Fibroblast of skin of right quadriceps (primary cell): ENCODE measurements around the gene TFCP2L1.
"Not testable (repeated sequence)": the region's sequence is repeated elsewhere in the genome, so short reads cannot be mapped to it uniquely, and the experiment has no call there.

ENCODE experiments used
- DNase-seq: peaks from one replicate; pipeline ENCODE4 v3.0.0-alpha.2; 2013

The TFCP2L1 gene

DNA sequence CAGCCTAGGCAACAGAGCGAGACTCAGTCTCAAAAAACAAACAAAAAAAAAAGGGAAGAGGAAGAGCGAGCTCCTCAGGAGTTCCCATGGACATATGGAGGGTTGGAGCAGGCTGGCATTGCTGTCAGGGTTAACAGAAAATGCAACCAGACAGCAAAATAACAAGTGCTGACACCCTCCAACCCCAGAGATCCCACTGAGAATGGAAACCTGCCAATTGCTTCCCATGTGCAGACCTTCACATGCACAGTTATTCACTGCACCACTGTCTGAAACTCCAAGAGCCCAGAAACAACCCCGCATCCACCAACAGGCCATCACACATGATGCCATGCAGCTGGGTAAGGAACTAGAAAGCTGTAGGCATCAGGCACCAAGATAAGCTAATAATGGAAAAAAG, 43.5 kb downstream of the TFCP2L1 start:
- no peak for DNase-seq

DNA sequence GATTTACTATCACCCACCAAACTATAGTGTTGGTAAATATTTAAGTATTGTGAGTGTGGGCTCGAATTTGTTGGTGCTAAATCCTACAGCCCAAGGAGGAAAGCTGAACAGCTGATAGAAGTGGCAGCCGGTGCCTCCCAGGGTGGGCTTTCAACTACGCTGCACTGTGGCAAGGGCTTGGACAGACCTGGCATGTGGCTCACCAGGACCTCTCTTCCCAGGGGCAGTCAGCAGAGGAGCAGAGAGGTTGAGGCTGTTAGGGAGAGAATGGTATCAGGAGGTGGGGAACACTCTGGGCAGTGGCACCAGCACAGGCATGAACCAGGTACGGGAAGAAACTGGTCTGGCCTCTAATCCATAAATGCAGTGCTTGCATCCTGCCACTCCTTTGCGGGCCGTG, 44.6 kb downstream of the TFCP2L1 start:
- DNase-seq, result no peak

DNA sequence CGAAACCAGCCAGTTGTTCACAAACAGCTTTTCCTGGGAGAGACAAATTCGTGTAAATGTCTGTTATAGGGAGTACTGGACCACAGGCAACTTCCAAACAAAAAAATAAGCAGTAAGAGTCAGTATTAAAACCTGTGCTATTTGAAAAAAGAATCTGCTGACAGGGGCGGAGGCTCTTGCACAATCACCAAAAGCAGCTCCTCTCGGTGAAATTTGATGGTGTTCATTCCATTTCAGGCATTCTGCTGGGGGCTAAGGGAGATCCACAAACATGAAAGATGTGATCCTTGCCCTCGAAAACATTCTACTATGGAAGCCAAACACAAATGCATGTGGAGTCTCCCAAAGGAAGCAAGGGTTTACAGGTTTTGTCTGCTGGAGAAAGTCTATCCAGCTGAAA, 45.0 kb downstream of the TFCP2L1 start:
- no peak for DNase-seq

DNA sequence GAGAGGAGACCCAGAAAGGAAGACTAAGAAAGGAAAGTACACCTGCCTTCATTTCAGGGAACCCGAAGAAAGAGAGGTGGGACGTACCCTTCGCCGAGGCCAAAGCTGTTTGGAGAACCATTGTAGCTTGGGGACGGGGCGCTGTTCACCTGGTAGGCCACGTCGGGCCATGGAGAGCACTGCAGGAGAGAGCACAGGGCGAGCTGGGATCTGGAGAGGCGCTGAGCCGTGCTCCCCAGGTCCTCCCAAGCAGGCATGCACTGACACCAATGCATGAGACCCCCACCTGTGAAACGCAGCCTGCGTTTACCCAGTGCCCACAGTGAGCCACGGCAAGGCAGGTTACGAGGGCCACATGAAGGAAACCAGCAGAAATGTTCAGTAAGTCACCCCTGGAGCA, 45.5 kb downstream of the TFCP2L1 start:
- no peak for DNase-seq

DNA sequence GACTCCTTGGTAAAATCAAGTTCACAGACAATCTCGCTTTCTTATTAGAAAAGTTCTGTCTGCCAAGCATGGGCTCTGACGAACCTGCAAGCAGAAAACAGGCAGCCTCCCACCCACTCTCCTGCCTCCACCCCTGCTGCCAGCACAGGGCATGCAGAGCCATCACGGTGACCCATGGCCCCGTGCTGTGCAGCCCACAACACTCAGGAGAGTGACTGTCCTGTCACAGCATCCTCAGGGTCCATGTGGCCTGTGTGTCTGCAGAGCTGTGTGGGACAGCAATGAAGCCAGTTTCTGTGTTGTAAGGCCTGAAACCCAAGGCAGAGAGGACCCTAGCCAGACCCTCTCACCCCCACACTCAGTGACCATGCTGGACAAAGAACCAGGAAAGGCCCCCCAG, 46.2 kb downstream of the TFCP2L1 start:
- no peak for DNase-seq

DNA sequence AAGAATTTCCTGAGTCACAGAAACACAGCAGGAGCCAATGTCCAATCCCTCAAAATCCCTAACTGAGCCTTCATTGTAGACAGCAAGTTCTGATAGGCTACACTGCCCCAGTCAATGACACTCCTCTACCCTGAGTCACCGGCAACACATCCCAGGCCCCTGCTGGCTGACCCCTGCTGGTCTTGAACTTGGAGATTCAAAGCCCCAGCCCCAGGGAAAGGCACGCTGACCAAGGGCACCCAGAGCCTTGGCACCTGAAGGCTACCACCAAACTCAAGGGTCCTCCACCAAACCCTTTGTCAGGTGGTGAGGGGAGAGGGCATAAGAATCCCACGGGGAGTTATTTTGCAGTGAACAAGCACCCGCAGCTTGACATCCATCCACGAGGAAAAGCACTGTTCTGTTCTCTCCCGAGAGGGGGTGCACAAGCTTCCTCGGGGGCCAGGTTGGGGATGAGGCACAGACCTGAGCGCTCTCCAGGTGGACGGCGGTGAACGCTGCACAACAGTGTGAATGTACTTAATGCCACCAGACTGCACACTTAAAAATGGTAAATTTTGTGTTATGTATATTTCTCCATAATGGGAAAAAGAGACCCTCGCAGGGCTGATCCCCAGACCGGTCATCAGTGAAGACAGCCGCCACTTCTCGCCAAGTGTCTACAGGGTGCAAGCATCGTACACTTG, 46.9 kb downstream of the TFCP2L1 start:
- no peak for DNase-seq

DNA sequence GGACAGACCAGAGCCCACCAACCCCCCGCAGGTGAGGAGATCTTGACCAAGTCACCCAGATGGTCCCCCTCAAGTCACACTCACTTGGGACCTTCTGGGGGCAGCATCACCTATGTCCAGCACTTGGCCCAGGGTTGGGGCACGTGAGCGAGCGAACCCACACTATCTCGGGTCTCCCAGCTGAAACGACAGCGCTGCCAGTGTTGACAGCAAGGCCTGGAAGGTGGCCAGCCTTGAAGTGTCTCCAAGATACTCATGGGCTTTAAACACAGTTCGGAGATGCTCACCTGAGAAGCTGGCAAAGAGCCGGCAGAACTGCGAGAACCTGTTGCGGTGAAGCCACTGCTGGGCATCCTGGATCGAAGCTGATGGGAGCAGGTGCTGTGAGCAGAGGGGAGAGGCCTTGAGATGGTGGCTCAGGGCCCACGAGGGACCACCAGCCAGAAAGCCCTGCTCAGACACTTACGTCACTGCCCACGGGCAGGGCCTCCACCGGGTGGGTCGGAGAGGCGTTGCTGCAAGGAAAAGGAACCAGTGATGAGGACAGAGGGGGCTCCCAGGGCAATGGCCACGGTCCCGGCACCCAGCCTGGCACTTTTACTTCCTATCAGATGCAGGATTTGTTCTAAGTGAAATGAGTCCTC, 47.5 kb downstream of the TFCP2L1 start:
- DNase-seq, result no peak

DNA sequence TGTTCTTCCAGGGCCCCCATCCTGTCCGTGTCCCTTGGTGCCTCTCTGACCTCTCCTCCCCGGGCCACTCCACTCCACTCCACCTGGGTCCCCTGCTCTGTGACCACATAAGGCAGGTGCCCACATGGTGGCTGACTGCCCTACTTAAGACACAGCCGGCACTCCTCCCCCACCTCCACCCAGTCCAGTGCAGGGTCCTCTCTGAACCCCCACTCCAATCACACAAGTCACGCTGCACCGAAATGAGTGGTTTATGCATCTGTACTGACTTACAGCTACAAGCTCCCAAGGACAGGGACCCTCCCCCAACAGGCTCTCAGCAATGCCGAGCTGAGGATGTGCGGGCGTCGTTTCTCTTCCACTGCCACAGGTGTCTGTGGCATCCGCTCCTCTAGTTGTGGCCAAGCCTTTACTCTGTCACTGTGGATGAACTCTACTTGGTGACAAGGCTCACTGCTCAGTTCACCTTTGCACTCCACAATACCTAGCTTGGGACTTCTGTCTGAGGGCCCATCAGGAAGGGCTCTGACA, 48.3 kb downstream of the TFCP2L1 start:
- no peak for DNase-seq

DNA sequence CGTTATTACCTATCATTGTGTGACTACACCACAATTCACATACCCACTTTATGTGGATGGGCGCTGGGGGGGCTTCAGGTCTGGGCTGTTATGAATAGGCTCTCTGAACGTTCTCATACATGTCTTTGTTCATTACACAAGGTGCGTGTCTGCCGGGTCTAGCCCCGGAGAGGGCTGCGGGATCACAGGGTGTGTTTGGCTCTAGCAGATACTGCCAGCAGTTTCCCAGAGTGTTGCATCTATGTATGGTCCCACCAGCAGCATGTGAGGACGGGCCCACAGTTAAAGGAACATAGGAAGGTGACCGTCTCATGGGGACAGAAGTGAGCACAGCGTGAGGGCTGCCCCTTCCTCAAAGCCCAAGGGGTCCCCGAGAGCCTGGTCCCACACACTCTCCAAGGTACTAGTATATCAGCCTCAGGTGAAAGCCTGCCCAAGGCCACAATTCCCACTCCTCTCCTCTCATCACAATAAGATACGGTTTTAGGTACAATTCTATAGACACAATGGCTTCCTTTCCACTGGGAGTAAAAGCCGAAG, 48.8 kb downstream of the TFCP2L1 start:
- DNase-seq, result no peak

DNA sequence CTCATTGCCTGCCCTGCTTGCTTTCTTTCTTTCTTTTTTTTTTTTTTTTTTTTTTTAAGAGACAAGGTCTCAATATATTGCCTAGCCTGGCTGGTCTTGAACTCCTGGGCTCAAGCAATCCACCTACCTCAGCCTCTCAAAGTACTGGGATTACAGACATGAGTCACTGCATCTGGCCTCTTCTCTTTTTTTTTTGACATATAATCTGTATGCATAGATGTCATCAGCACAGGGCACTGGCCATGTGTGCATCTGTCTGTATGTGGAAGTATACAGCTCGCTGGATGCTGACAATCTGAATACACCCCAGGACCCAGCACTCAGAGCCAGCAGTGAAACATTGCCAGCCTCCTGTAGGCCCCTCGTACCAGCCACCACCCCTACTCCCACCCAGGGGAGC, 49.5 kb downstream of the TFCP2L1 start:
- no peak for DNase-seq

DNA sequence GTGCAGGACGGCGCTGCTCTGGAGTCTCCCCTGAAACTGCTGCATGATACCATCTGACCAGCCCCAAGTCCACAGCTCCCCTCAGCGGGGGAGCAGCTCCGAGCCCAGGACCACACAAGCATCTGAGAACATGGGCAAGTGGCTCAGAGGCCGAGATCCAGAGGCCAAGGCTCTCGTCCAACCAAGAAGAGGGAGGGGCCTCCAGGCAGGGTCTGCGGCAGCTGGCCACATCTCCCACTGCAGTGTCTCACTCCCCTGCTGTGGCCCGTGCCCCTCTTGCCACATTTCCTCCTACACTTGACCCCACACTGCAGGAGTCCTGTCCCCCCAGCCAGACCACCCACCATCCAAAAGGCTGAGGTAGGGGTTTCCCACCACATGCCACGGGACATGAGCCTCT, 50.2 kb downstream of the TFCP2L1 start:
- DNase-seq, result no peak

DNA sequence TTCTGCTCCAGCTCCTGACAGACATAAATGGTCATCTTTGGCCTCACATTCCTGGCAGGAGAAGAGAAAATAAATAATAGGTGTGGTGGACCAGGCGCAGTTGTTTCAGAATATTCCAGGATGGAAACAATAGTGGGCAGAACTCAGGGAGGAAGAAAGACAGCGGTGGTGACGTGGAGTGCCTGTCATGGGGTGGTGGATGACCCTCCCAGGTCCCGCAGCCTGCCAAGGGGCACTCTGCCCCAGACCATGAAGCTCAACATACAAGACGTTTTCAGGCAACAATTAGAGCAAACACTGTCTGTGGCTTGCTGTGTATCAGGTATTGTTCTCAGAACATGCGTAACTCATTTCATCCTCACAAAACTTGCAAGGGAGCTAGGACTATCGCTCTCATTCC, 50.9 kb downstream of the TFCP2L1 start:
- no peak for DNase-seq

DNA sequence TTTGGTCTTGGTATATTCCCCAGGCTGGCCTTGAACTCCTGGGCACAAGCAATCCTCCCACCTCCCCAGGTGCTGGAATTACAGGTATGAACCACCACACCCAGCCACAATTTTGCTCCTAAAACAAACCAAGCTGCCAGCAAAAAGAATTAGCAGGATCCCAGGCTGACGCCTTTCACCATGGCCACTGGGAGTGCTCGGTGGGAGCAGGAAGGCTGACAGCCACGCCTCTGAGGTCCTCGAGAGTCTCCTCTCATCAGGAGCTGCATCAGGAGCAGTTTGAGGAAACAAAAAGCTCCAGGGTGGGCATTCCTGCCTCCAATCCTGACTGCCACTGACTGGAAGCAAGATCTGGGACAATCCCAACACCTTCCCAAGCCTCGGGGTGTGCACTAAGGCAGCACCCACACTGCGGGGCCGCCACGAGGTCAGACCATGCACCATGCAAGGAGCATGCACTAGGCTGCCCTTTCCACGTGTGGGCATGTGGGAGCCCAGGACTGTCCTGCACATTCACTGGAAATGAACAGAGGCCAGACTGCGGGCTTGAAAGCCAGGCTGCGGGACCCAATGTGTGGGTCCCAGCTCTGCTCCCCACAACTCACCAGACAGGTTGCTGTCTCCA, 51.4 kb downstream of the TFCP2L1 start:
- no peak for DNase-seq

DNA sequence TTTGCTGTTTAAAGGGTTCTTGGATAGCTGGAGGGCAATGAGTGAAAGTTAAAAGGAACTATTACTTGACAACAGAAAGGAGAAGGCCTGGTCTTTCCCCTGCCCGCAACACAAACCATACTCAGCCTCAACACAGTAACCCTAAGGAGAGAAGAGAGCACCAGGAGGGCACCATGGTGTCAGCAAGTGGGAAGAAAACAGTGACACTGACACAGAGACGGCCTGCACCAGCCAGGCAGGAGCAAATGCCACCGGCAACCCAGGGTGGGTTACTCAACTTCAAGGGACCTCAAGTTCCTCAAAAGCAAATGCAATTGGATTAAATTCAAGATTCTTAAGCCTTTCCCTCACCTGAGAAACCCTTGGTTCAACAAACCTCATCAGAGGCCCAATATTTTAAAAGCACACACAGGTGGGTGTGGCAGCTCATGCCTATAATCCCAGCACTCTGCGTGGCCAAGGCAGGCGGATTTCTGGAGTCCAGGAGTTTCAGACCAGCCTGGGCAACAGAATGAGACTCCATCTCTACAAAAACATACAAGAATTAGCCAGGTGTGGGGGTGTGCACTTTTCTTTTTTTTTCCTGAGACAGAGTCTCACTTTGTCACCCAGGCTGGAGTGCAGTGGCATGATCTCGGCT, 52.3 kb downstream of the TFCP2L1 start:
- DNase-seq, result no peak

DNA sequence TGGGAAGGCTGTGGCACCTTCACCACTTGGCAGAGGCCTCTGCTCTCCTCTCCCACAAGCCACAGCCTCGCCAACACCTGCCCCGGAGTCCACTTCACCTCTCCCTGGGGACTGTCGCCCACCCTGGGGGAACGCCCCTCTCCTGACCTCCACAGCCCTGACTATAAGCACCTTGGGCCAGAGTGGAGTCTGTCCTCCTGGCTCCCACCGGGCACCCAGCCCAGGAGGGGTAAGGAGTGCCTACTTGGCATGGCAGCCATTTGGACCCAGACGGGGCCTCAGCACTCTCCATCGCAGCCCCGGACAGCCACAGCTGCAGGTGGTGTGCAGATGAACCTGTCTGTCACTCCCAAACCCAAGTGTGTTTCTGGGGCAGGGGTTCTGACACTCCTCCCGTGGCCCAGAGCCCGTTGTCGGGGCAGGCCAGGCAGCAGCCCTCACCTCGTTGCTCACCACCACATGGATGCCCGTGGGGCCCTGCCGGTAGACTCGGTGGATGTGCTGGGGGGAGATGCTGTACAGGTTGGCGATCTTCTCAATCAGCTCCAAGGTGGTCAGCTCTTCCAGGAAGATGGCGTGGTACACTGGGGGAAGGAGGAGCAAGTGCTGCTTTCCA, 53.5 kb downstream of the TFCP2L1 start:
- no peak for DNase-seq

DNA sequence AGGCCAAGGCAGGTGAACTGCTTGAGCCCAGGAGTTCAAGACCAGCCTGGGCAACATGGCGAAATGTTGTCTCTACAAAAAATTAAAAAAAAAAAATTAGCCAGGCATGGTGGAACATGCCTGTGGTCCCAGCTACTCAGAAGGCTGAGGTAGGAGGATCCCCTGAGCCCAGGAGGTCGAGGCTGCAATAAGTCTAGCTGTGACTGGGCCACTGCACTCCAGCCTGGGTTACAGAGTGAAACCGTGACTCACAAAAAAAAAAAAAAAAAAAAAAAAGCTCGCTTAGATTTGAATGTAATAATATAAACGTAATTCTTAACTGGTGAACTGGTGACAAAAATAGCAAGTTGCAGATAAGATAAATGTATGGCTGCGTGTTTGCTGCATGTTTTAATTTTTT, 56.5 kb downstream of the TFCP2L1 start:
- no peak for DNase-seq

DNA sequence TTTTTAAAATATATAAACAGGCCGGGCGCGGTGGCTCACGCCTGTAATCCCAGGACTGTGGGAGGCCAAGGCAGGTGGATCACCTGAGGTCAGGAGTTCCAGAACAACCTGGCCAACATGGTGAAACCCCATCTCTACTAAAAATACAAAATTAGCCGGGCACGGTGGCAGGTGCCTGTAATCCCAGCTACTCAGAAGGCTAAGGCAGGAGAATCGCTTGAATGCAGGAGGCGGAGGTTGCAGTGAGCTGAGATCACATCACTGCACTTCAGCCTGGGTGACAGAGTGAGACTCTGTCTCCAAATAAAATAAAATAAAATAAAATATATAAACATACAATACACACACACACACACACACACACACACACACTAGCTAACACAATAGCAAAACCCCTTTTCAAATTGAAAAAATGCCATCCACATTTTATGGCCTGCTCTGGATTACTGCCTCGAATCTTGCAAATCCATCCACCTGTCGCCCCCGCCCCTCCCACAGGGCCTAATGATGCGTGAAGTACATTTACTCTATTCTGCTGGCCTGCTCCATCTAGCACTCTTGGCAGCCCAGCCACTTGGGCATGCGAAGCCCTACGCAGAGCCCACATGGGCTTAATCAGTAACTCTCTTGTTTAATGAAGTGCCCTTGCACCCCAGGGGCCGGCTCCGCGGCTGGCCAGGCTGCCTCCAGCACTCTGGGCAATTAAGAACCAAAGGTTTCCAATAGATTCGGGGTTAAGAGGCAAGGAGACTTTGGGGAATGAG, 57.4 kb downstream of the TFCP2L1 start:
- not testable (repeated sequence) for DNase-seq

DNA sequence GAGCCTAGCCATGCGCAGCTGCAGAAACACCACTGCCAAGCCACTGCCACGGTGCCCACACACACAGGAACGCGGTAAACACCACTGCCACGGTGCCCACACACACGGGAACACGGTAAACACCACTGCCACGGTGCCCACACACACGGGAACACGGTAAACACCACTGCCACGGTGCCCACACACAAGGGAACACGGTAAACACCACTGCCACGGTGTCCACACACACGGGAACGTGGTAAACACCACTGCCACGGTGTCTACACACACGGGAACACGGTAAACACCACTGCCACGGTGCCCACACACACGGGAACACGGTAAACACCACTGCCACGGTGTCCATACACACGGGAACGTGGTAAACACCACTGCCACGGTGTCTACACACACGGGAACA, 59.3 kb downstream of the TFCP2L1 start:
- DNase-seq, result not testable (repeated sequence)

DNA sequence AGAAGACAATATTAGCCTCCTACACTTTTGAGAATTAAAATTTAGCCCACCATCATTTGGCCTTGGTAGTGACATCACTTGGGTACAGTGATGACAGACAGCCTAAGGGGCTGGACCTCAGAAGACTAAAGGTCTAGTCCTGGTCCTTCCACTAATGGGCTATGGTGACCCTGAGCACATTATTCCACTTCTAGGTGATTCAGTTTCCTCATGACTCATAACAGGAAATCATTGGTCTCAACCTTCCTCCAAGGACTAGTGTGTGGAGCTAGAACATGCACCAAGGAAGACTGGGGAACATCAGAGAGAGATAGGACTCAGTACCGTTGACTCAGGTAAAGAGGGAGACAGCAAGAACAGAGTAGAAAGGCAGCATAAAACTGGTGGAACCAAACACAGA, 64.0 kb downstream of the TFCP2L1 start:
- no peak for DNase-seq

DNA sequence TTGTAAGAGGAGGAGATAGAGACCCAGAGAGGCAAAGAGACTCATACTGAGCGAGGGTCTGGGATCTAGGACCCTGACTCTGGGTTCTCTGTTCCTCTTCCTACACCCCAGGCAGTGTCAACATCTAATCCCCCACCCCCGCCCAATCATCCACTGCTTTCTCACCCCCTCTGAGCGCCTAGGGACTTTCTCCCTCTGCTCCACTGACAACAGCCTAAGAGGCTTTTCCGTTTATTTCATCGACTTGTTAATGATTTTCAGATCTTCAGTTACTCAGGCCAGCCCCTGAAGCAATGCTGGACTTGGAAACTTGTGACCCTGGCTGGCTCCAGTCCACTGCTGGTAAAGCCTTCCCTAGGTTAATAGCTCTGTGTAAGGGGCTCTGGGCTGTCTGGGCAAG, 65.1 kb downstream of the TFCP2L1 start:
- no peak for DNase-seq

DNA sequence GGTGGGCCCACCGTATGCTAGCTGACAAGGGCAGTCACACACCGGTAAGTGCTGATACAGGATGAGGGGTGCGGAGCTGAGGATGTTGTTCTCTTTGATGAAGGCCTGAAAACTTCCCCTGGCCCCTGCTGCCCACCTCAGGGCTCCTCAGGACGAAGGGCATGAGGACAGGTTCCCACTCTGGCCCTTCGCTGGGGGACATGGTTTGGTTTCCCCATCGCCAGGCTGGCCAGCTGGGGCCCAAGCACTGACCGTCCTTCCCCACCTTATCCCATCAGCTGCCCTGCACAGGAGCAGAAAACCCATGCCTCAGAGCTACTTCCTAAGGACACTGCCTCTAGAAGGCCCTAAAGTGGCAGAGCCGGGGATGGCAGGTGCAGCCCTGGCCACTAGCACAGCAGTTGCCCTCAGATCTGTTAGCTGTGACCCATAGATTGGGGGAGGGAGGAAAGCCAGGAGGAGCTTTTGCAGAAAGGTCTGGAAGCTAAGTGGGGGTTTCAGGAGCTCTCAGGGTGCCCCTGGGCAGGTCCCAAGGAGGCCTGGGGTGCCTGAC, 66.5 kb downstream of the TFCP2L1 start:
- DNase-seq, result no peak

DNA sequence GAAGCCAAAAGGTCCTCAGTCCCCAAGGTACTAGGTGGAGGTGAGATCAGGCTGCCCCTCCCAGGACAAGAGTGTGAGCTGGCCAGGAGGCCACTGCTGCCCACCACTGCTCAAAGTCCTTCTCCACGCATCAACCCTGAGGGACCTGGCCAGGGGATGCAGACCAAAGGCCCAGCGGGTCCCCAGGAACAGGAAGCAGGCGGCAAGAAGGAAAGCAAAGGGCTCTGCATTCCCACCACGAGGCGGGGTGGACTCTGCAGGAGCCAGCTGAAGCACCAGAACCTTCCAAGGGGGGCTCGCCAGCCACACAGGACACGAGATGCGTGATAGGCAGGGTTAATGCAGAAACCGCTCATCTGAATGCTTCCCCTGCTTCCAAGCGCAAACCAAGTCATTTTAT, 67.4 kb downstream of the TFCP2L1 start:
- no peak for DNase-seq
